ENCODE results near the gene CYSLTR1. TPM values are rescaled to one million over a fixed set of nuclear protein-coding genes. Genes with fewer than 3 reads are reported as not detected.

Gene CYSLTR1, protein sequence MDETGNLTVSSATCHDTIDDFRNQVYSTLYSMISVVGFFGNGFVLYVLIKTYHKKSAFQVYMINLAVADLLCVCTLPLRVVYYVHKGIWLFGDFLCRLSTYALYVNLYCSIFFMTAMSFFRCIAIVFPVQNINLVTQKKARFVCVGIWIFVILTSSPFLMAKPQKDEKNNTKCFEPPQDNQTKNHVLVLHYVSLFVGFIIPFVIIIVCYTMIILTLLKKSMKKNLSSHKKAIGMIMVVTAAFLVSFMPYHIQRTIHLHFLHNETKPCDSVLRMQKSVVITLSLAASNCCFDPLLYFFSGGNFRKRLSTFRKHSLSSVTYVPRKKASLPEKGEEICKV
- not detected in 5 replicates for total RNA-seq (2022; extraction: Qiagen RNA extraction)

DNA sequence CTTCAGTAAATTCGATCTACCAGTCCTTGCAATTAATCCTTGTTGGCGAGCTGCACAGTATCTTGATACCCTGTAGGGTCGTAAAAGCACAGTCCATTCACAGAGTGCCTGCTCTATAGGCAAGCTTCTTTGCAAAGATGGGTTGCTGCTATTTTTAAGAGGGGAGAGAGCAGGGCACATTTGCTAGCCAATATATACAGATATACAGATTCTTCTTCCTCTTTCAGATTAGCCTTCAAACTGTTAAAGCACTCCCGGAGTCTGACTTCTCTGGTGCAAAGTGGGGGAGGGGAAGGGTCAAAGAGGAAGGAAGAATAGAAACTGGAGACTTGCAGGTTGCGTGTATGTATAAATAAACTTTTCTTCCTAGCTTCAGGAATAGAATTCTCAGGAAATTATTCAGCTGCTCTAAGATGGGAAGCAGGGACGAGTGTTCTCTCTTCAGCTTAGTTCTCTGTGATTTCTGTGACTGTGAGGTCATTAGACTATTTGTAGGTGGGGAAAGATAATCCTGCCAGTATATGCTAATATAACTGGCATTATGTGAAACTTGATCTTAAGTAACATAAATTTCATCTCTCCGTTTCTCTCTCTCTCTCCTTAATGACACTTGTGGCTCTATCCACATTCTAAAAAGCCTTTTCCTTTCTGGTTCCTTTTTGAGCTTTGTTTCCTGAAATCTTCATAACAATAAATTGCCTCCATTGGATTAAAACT is at the start of gene CYSLTR1:
CYSLTR1 (minus strand) TSS at position 242 of the 717 bp plus-strand sequence. CDS start 53,865 bp downstream, outside the sequence.

Other genes with a start within 250 kb of the CYSLTR1 start
- 561 to 601 TPM (median 563 TPM) in 5 replicates for gene PGK1, start 223.4 kb downstream of the CYSLTR1 start, total RNA-seq (2022; extraction: Qiagen RNA extraction)
- gene TAF9B, start 188.0 kb downstream of the CYSLTR1 start, total RNA-seq (2022; extraction: Qiagen RNA extraction), result 12.2 to 13.6 TPM (median 12.6 TPM) in 5 replicates

All from A549 treated with CORT108297 at 1 μM for 4 hours (cell line).